Stomach (tissue), 9 donors: Measurements from ENCODE around the gene HTR3E. TPM values are rescaled to one million over a fixed set of nuclear protein-coding genes. Genes with fewer than 3 reads are reported as not detected.

Source experiments
- DNase-seq, 2 donors: peaks; one replicate each; pipeline versions ENCODE4 v3.0.0 to v3.0.0-alpha.2; 2013 to 2019
- H3K27ac ChIP-seq, 5 donors: fragments of 200-600 bp in 4 of 5; sonication (generic) in 4 of 5; one replicate each; pipeline ENCODE4 v1.5.1; 2013 to 2019; ENCODE audit warnings: mild to moderate bottlenecking in 1 of 5, moderate library complexity in 1 of 5
- H3K27me3 ChIP-seq, 3 donors: fragments of 200-600 bp; sonication (generic); one replicate each; pipeline ENCODE4 v1.5.1; 2017 to 2019; ENCODE audit warnings: mixed run types in 1 of 3
- H3K36me3 ChIP-seq, 4 donors: fragments of 200-600 bp; sonication (generic); 1 replicate in 3 of 4; 2 replicates in 1 of 4; pipeline ENCODE4 v1.5.1; 2016 to 2019
- H3K4me1 ChIP-seq, 4 donors: fragments of 200-600 bp; sonication (generic); one replicate each; pipeline ENCODE4 v1.5.1; 2016 to 2019
- H3K4me3 ChIP-seq, 4 donors: fragments of 200-600 bp; sonication (generic) in 3 of 4; one replicate each; pipeline ENCODE4 v1.5.1; 2016 to 2019; ENCODE audit warnings: mild to moderate bottlenecking in 1 of 4
- H3K9me3 ChIP-seq, 4 donors: fragments of 200-600 bp; sonication (generic); one replicate each; pipeline ENCODE4 v1.5.1; 2016 to 2019
- EP300 ChIP-seq: sonication (generic); formaldehyde crosslinking; IDR thresholded peaks from one replicate; pipeline ENCODE4 v1.6.1; 2017; ENCODE audit warnings: antibody characterized with exemption
- POLR2A ChIP-seq, 4 donors: fragments of 450-650 bp; IDR thresholded peaks; one replicate each; pipeline ENCODE4 v1.6.1; 2016; ENCODE audit warnings: antibody characterized with exemption in 4 of 4, control low read depth in 2 of 4, mild to moderate bottlenecking in 1 of 4, moderate library complexity in 1 of 4
- POLR2AphosphoS5 ChIP-seq, 3 donors: sonication (generic); formaldehyde crosslinking; IDR thresholded peaks; one replicate each; pipeline ENCODE4 v1.6.1; 2016; ENCODE audit warnings: antibody characterized with exemption in 3 of 3
- WGBS, 5 donors: extraction: QIAGEN DNeasy Blood & Tissue Kit in 3 of 5; methylation state at CpG; one replicate each; pipeline versions ENCODE4 v1.1.5 to v1.1.7; 2013 to 2018; 5-methylcytosine and 5-hydroxymethylcytosine counted together
- intact Hi-C: fragments of 100-400 bp; cut with DNase I; formaldehyde crosslinking; loops from one replicate; pipeline ENCODE4 v1.15.1; 2023; ENCODE audit warnings: low total_unique reads
- polyA plus RNA-seq, 3 donors: library from polyadenylated mRNA; stranded (reverse); fragments of 200-250 nt; gene quantifications; one replicate each; pipeline ENCODE4 v1.2.3, GENCODE V29; 2013
- small RNA-seq, 4 donors: library from RNA; depleted of rRNA; stranded (forward); fragments of <200 nt; gene quantifications; one replicate each; pipeline ENCODE3, GENCODE V24; 2016
- total RNA-seq, 5 donors: library from RNA; depleted of rRNA; stranded (reverse); fragments of >200 nt; gene quantifications; one replicate each; pipeline versions ENCODE4 v1.1.0 to v1.2.3, GENCODE V29; 2014 to 2016
- TF ChIP-seq, protein P1 (sequence below), 7 experiments: fragments of 450-650 bp in 4 of 7; fragments of 200-600 bp in 3 of 7; sonication (generic) in 3 of 7; IDR thresholded peaks; one replicate each; pipeline ENCODE4 v1.5.1; 2016 to 2019; ENCODE audit warnings: antibody characterized with exemption in 7 of 7, control low read depth in 2 of 7, mild to moderate bottlenecking in 1 of 7
- donor health status: healthy with polysubstance abuse.
- donor health status: Bipolar disorder and iron deficiency.
- donor health status: healthy.

Gene HTR3E
- total and polyA plus RNA-seq, 8 donors, result not detected

DNA sequence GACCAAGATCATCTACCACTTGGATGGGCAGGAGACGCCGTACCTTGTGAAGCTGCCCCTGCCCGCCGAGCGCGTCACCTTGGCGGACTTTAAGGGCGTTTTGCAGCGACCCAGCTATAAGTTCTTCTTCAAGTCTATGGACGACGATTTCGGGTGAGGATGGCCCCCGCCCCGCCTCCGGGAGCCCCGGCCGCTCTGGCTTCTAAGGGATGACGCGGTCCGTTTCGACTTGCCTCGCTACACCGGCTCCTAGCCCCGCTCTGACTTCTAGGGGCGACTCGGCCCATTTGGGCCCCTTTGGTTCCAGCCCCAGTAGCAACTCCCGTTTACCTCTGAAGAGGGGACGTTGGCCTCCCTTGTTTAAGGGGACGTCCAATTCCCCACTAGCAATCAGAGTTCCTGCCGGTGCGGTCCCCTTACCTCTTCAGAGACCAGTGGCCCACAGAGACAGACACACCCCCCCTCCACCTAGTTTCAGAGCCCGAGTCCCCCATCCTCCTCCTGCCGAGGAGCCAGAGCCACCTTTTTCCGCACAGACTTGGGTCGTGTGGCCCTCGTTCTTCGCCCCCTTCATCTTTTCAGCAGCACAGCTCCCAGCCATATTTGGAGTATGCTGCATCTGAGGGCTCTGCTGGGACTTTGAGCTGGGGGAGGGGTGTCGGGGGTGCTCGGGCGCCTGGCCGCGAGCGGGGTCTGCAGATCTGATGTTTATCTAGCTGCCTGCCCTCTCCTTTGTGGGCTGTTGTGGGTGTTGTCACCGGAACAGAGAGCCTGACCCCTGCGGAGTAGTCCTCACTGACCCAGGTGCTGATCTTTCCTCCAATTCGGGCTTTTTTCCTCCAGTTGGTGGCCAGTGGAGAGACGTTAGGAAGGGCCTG lies 59.0 kb downstream of the HTR3E start:
- TF ChIP-seq, protein P1, sequence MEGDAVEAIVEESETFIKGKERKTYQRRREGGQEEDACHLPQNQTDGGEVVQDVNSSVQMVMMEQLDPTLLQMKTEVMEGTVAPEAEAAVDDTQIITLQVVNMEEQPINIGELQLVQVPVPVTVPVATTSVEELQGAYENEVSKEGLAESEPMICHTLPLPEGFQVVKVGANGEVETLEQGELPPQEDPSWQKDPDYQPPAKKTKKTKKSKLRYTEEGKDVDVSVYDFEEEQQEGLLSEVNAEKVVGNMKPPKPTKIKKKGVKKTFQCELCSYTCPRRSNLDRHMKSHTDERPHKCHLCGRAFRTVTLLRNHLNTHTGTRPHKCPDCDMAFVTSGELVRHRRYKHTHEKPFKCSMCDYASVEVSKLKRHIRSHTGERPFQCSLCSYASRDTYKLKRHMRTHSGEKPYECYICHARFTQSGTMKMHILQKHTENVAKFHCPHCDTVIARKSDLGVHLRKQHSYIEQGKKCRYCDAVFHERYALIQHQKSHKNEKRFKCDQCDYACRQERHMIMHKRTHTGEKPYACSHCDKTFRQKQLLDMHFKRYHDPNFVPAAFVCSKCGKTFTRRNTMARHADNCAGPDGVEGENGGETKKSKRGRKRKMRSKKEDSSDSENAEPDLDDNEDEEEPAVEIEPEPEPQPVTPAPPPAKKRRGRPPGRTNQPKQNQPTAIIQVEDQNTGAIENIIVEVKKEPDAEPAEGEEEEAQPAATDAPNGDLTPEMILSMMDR (IDR thresholded peaks at IDR 0.05), result no peak
- TF ChIP-seq EP300, result no peak
- no peak for TF ChIP-seq POLR2A (IDR thresholded peaks at IDR 0.05)
- no peak for TF ChIP-seq POLR2AphosphoS5 (IDR thresholded peaks at IDR 0.05)
- peak overlapping the region; percentile 78 to 95 (median 91) for H3K27ac ChIP-seq
- H3K4me3 ChIP-seq, result peak overlapping the region; percentile 61 to 95 (median 78)
- DNase-seq, result peak in 1 of 2 donors; percentile 49
- 0 to 1% (median 0%) methylated on average over 34 to 47 of the region's 47 CpGs for WGBS, 5 donors
- no peaks in the 10 kb centered on the region for H3K36me3 ChIP-seq
- H3K27me3 ChIP-seq, result no peaks in the 10 kb centered on the region
- intact Hi-C loops, result no loop called here
- peaks cover 42 to 71% (median 58%) of the 10 kb centered on the region in 4 donors for H3K4me1 ChIP-seq
- H3K9me3 ChIP-seq, result no peaks in the 10 kb centered on the region

DNA sequence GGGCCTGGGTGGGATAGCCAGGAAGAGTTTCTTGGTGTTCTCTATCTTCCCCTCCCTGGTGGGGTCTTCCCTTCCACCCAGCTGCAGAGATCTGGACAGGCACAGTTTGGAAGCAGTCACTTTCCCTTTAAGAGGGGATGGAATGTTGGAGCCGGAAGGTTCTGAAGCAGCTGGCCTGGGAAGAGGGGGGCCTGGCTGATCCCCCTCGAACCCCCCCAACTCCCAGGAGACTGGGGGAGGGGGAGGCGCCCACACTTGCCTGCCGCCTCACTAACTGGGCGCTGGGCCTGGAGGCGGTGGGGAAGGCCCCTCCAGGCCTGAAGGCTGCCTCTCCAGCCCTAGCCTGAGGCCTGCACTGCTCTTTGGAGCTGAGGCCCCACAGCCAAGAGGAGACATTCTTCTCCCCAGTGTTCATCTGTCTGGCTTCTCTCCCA lies 59.7 kb downstream of the HTR3E start:
- TF ChIP-seq EP300 (no peak), POLR2AphosphoS5 (IDR thresholded peaks at IDR 0.05) (no peak)
- TF ChIP-seq, protein P1 (IDR thresholded peaks at IDR 0.05), result no peak
- Histone ChIP-seq H3K4me1 (peaks cover 44 to 78% (median 63%) of the 10 kb centered on the region in 4 donors), H3K27me3 (no peaks in the 10 kb centered on the region), H3K27ac (peak overlapping the region; percentile 78 to 95 (median 91)), H3K4me3 (peak overlapping the region; percentile 61 to 95 (median 78)), H3K9me3 (no peaks in the 10 kb centered on the region), H3K36me3 (no peaks in the 10 kb centered on the region)
- intact Hi-C loops, result no loop called here
- 2 to 9% (median 4%) methylated on average over 5 to 6 of the region's 6 CpGs for WGBS, 5 donors
- DNase-seq, result peak in 1 of 2 donors; percentile 90

Small RNA genes lying within 50 kb of the gene (small RNA-seq; reads per million reads assigned to genes)
- 0 reads per million in 4 donors for gene RF00019

Other genes with a start within 250 kb of the HTR3E start
- gene PARL, start 212.2 kb upstream of the HTR3E start, total RNA-seq, result 100 to 1,000 TPM in 1 of 5 donors, 10 to 100 TPM in 4; 54.3 to 116 (median 68.8) TPM
- gene PARL, start 212.2 kb upstream of the HTR3E start, polyA plus RNA-seq, result 100 to 1,000 TPM in 1 of 3 donors, 10 to 100 TPM in 2; 79.7 to 101 (median 90.3) TPM
- gene ABCC5, start 79.2 kb upstream of the HTR3E start, total RNA-seq, result 100 to 1,000 TPM in 3 of 5 donors, 10 to 100 TPM in 2; 62.6 to 241 (median 122) TPM
- 10 to 100 TPM; 16.6 to 54.1 (median 19.7) TPM for gene ABCC5, start 79.2 kb upstream of the HTR3E start, polyA plus RNA-seq
- not detected for gene HTR3D, start 65.3 kb upstream of the HTR3E start, total RNA-seq
- gene HTR3D, start 65.3 kb upstream of the HTR3E start, polyA plus RNA-seq, result not detected
- gene HTR3C, start 44.0 kb upstream of the HTR3E start, total RNA-seq, result not detected
- gene HTR3C, start 44.0 kb upstream of the HTR3E start, polyA plus RNA-seq, result not detected
- gene EIF2B5, start 38.3 kb downstream of the HTR3E start, total RNA-seq, result 100 to 1,000 TPM in 1 of 5 donors, 10 to 100 TPM in 3, 1 to 10 TPM in 1; 1.4 to 113 (median 36.5) TPM
- 10 to 100 TPM; 33.0 to 42.0 (median 33.7) TPM for gene EIF2B5, start 38.3 kb downstream of the HTR3E start, polyA plus RNA-seq
- 100 to 1,000 TPM in 1 of 5 donors, 10 to 100 TPM in 4; 27.9 to 107 (median 55.4) TPM for gene DVL3, start 58.3 kb downstream of the HTR3E start, total RNA-seq
- gene DVL3, start 58.3 kb downstream of the HTR3E start, polyA plus RNA-seq, result 10 to 100 TPM; 21.2 to 26.4 (median 25.8) TPM
- 100 to 1,000 TPM in 4 of 5 donors, 10 to 100 TPM in 1; 96.2 to 204 (median 134) TPM for gene AP2M1, start 77.8 kb downstream of the HTR3E start, total RNA-seq
- 100 to 1,000 TPM; 143 to 220 (median 208) TPM for gene AP2M1, start 77.8 kb downstream of the HTR3E start, polyA plus RNA-seq
- 100 to 1,000 TPM in 1 of 5 donors, 10 to 100 TPM in 4; 21.6 to 194 (median 55.9) TPM for gene ABCF3, start 89.1 kb downstream of the HTR3E start, total RNA-seq
- 10 to 100 TPM; 43.4 to 45.0 (median 44.5) TPM for gene ABCF3, start 89.1 kb downstream of the HTR3E start, polyA plus RNA-seq
- 10 to 100 TPM in 2 of 5 donors, 1 to 10 TPM in 2, under 1 TPM in 1; under 0.01 to 100.0 (median 2.4) TPM for gene VWA5B2, start 132.5 kb downstream of the HTR3E start, total RNA-seq
- gene VWA5B2, start 132.5 kb downstream of the HTR3E start, polyA plus RNA-seq, result 1 to 10 TPM; 1.6 to 3.5 (median 2.4) TPM
- gene ALG3, start 151.9 kb downstream of the HTR3E start, total RNA-seq, result 100 to 1,000 TPM in 1 of 5 donors, 10 to 100 TPM in 4; 17.1 to 253 (median 24.1) TPM
- gene ALG3, start 151.9 kb downstream of the HTR3E start, polyA plus RNA-seq, result 10 to 100 TPM; 20.9 to 22.5 (median 20.9) TPM
- 10 to 100 TPM in 1 of 5 donors, 1 to 10 TPM in 2, under 1 TPM in 1, not detected in 1; 0.73 to 18.5 (median 4.2) TPM for gene EEF1AKMT4, start 152.6 kb downstream of the HTR3E start, total RNA-seq
- 1 to 10 TPM; 4.4 to 6.5 (median 6.4) TPM for gene EEF1AKMT4, start 152.6 kb downstream of the HTR3E start, polyA plus RNA-seq
- gene CAMK2N2, start 164.5 kb downstream of the HTR3E start, total RNA-seq, result not detected
- 1 to 10 TPM in 1 of 3 donors, under 1 TPM in 2; 0.58 to 1.2 (median 0.68) TPM for gene CAMK2N2, start 164.5 kb downstream of the HTR3E start, polyA plus RNA-seq
- gene ECE2, start 179.0 kb downstream of the HTR3E start, total RNA-seq, result 1 to 10 TPM in 1 of 5 donors, under 1 TPM in 1, not detected in 3; 0.45 to 2.9 TPM
- gene ECE2, start 179.0 kb downstream of the HTR3E start, polyA plus RNA-seq, result not detected
- 100 to 1,000 TPM; 124 to 239 (median 172) TPM for gene PSMD2, start 202.2 kb downstream of the HTR3E start, total RNA-seq
- gene PSMD2, start 202.2 kb downstream of the HTR3E start, polyA plus RNA-seq, result 100 to 1,000 TPM in 1 of 3 donors, 10 to 100 TPM in 2; 73.0 to 119 (median 81.7) TPM
- 100 to 1,000 TPM; 167 to 572 (median 203) TPM for gene EIF4G1, start 217.5 kb downstream of the HTR3E start, total RNA-seq
- gene EIF4G1, start 217.5 kb downstream of the HTR3E start, polyA plus RNA-seq, result 100 to 1,000 TPM in 2 of 3 donors, 10 to 100 TPM in 1; 86.5 to 171 (median 134) TPM
- 10 to 100 TPM in 3 of 5 donors, 1 to 10 TPM in 2; 1.8 to 73.2 (median 28.8) TPM for gene FAM131A, start 240.5 kb downstream of the HTR3E start, total RNA-seq
- gene FAM131A, start 240.5 kb downstream of the HTR3E start, polyA plus RNA-seq, result 10 to 100 TPM; 10.0 to 13.0 (median 12.5) TPM